Activated gamma-delta T cell treated with Interleukin-2 at 50 U/mL for 16 hours (primary cell): ENCODE results near the gene HECTD2.
"Not testable (repeated sequence)": the region's sequence is repeated elsewhere in the genome, so short reads cannot be mapped to it uniquely, and the experiment has no call there.

Experiments
- DNase-seq: peaks from one replicate; pipeline ENCODE4 v3.0.0-alpha.2; 2020

The HECTD2 gene

GRCh38 chr10:91415816-91416215 lies 5.7 kb downstream of the HECTD2 start:
- DNase-seq = no peak

- no peak for DNase-seq
These were observed 6.3 kb downstream of the HECTD2 start for GRCh38 chr10:91416339-91416855.

GRCh38 chr10:91418416-91418815 lies 8.3 kb downstream of the HECTD2 start:
- no peak for DNase-seq

- no peak for DNase-seq
These were observed 10.7 kb downstream of the HECTD2 start for GRCh38 chr10:91420868-91421267.

- no peak for DNase-seq
These were observed 12.8 kb downstream of the HECTD2 start for GRCh38 chr10:91422915-91423314.

GRCh38 chr10:91424016-91424415 lies 13.9 kb downstream of the HECTD2 start:
- no peak for DNase-seq

GRCh38 chr10:91432175-91432574 lies 22.0 kb downstream of the HECTD2 start:
- DNase-seq = no peak

GRCh38 chr10:91433620-91434019 lies 23.5 kb downstream of the HECTD2 start:
- no peak for DNase-seq

GRCh38 chr10:91434041-91434440 lies 23.9 kb downstream of the HECTD2 start:
- DNase-seq = no peak

- DNase-seq = no peak
These were observed 25.1 kb downstream of the HECTD2 start for GRCh38 chr10:91435241-91435640.

GRCh38 chr10:91438228-91438627 lies 28.1 kb downstream of the HECTD2 start:
- not testable (repeated sequence) for DNase-seq

GRCh38 chr10:91444211-91445182 lies 34.4 kb downstream of the HECTD2 start:
- DNase-seq = no peak

- DNase-seq = no peak
These were observed 41.9 kb downstream of the HECTD2 start for GRCh38 chr10:91452063-91452462.

GRCh38 chr10:91453535-91453934 lies 43.4 kb downstream of the HECTD2 start:
- DNase-seq = no peak

GRCh38 chr10:91455135-91455534 lies 45.0 kb downstream of the HECTD2 start:
- not testable (repeated sequence) for DNase-seq

GRCh38 chr10:91460681-91461080 lies 50.5 kb downstream of the HECTD2 start:
- no peak for DNase-seq

- no peak for DNase-seq
These were observed 52.3 kb downstream of the HECTD2 start for GRCh38 chr10:91462423-91462822.

- DNase-seq = no peak
These were observed 54.4 kb downstream of the HECTD2 start for GRCh38 chr10:91464500-91464899.

GRCh38 chr10:91465261-91465660 lies 55.1 kb downstream of the HECTD2 start:
- DNase-seq = no peak

GRCh38 chr10:91467114-91467513 lies 57.0 kb downstream of the HECTD2 start:
- DNase-seq = no peak

- no peak for DNase-seq
These were observed 61.5 kb downstream of the HECTD2 start for GRCh38 chr10:91471602-91472001.

- no peak for DNase-seq
These were observed 62.8 kb downstream of the HECTD2 start for GRCh38 chr10:91472911-91473310.

- no peak for DNase-seq
These were observed 63.9 kb downstream of the HECTD2 start for GRCh38 chr10:91474009-91474408.

- DNase-seq = no peak
These were observed 67.1 kb downstream of the HECTD2 start for GRCh38 chr10:91477236-91477635.
